ENCODE data around the gene KRT81.
"Not testable (repeated sequence)": the region's sequence is repeated elsewhere in the genome, so short reads cannot be mapped to it uniquely, and the experiment has no call there.

The KRT81 gene

DNA sequence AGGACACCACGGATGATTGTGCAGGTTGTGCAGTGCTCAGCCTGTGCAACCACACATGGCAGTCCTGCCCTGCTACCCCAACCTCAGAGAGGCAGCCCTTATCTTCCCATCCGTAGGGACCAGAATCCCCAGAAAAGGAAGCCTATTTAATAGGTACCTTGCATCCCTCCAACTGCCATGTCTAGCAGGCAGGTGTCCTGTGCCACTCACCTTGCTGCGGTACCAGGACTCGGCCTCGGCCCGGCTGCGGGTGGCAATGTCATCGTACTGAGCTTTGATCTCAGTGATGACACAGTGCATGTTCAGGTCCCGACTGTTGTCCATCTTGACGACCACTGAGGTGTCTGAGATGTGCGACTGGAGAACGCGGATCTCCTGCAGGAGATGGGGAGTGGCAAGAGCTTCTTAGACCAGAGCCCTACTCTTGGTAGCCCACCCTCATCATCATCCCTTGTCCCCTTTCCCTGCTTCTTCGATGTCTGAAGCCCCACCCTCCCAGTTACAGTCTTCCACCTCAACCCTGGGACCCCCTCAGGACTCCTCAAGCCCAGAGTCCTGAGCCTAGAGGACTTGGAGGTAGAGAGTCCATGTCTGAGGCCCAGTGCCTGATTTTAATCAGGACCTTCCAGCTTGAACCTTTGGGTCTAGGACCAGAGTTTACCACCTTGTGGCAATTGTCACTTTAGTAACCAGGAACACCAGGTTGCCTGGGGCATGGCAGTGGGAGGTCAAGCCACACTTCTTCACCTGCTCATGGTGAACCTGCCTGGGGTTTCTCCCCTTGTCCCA lies 37.7 kb downstream of the KRT81 start:
- DNase-seq (ENCODE audit: low read depth): no peak

DNA sequence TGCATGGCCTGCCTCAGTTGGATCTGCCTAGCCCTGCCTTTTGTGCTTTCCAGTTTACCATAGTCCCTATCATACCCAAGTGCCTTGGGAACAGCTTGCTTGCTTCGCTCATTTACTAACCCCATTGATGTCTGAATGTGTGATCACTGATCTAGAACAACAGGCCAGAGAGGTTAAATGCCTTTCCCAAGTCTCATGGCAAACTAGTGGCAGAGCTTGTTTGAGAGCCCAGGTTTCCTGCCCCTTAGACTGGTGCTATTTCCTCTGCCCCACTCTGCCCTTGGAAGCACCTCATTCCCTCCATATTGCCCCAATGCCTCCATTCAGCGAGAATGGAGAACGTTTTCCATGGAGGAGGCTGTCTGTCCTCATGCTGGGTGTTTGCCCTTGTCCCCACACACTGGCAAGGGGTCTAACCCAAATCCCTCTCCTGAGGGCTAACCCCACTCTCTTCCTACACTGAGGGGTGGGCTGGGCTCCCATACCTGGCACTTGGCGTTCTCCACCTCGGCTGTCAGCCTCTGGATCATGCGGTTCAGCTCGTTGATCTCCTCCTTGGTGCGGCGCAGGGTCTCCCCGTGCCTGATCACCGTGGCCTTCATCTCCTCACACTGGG lies 38.5 kb downstream of the KRT81 start:
- no peak for DNase-seq (ENCODE audit: low read depth)

- DNase-seq (ENCODE audit: low read depth): not testable (repeated sequence)
These were observed 39.1 kb downstream of the KRT81 start for GRCh38 chr12:52252175-52252615.

DNA sequence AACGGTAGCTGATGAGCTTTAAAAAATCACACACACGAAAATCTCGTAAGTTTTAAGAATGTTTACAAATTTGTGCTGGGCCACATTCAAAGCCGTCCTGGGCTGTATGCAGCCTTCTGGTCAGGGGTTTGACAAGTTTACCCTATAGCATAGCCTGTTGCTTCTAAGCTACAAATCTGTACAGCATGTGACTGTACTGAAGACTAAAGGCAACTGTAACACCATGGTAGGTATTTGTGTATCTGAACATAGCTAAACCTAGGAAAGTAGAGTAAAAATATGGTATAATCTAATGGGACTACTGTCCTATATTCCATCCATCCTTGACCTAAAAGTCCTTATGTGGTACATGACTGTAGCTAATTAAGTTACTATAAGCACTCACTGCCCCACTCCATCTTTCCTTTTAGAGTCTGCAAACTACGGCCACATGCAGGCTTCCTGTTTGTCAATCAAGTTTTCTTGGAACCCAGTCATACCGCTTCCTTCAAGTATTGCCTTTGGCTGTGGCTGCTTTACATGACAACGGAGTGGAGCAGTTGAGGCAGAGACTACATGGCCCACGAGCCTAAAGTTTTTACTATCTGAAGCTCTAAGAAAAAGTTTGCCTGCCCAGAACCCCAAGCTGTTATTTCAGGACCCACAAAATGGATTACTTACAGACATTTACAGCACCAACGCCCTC lies 39.8 kb downstream of the KRT81 start:
- DNase-seq (ENCODE audit: low read depth): no peak

DNA sequence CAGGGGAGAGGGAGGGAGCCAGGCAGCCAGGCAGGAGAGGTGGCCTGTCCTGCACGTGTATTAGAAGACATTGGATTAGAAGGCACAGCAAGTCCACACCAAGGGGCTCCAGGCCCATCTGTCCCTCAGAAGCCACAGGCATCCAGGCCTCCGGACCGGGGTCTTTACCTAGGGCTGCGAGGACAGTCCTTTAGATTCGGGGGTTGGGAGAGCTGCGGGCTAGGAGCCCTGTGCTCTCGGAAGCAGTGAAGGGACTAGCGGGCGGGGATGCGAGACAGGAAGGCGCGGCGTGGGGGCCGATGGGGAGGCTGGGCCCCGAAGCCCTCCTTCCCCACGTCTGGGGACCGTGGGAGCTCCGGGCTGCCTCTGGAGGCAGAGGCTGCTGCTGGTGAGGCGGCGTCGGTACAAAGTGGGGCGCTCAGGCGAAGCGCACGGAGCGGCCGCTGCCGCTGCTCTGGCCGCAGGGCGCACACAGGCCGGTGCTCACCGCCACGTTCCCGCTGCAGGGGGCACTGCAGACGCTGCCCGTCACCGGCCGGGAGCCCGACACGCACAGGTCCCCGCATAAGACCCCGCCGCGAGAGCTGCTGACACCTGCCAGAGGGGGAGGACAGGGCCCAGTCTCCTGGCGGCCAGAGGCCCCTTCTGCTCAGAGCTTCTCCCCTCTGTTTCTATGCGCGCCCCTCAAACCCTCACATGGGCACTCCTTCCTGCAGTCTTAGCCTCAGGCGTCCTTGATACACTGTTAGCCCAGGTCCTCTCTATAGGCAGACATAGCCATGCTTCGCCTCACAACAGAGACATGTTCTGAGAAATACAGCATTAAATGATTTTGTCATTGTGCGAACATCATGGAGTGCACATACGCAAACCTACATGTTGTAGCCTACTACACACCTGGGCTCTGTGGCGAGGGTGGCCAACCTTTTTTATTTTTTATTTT lies 41.0 kb downstream of the KRT81 start:
- DNase-seq (ENCODE audit: low read depth): no peak

GRCh38 chr12:52249511-52250047 lies 41.8 kb downstream of the KRT81 start:
- DNase-seq (ENCODE audit: low read depth): no peak

DNA sequence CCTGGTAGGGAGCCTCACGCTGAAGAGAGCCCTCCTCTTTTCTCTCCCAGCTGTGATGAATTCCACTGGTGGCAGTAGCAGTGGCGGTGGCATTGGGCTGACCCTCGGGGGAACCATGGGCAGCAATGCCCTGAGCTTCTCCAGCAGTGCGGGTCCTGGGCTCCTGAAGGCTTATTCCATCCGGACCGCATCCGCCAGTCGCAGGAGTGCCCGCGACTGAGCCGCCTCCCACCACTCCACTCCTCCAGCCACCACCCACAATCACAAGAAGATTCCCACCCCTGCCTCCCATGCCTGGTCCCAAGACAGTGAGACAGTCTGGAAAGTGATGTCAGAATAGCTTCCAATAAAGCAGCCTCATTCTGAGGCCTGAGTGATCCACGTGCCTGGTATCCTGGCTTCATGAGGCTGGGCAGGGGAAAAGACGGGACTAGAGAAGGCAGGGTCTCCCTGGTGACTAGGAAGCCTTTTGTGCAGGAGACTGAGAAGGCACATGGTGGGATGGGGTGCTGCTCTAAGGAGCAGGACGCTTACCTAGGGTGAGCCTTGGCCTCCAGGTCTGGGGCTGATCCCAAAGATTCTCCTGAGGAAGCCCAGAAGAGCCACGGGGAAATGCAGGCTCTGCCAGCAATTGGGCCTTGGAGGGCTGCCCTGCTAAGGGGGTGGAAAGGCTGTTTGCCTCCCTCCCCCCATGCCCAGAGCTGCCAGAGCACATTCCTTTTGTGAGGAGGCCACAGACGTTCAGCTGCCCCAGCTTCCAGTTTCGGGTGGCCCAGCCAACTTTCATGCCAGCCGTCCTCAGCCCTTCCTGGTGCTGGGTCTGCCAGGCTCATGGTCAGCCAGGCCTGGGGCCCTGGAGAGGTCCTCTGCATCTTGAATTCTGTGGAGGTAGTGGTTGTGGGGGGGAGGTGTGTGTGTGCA lies 42.5 kb downstream of the KRT81 start:
- DNase-seq (ENCODE audit: low read depth): no peak

DNA sequence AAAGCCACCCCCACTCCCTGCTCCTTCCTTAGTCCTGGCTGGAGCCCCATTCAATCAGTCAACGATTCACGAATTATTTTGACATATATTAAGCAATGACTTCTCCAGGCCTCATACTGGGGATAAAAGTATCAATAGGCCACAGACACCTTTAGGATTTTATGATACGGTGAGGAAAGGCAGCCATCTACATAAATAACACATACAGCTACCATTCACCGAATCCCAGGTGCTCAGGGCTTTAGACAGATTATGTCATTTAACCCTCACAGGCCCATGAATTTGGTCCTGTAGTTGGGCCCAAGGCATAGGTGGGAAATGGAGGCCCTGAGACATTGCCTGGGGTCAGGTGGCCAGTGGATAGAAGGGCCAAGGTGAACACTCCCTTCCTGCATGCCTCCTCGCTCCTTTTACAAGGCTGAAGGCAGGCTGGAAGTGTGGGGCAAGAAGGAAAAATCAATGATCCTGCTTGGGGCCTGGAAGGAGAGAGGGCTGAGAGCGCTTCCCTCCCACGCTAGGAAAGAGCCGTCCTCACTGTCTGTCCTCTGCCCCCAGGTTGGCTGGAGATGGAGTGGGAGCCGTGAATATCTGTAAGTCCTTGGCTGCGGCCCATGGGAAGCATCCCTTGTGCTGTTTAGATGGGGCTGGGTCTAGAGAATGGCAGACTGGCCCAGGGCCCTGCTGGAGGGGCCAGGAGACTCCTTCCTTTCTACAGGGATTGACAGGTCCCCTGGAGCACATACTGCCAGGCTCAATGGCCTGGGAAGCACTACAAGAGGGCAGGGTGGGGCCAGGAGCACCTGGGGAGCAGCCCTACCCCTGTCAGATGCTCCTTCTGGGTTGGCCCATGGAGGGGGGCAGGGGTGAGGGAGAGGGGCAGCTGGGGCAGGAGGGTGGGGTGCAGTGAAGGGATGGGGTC lies 43.5 kb downstream of the KRT81 start:
- no peak for DNase-seq (ENCODE audit: low read depth)

- no peak for DNase-seq (ENCODE audit: low read depth)
These were observed 44.4 kb downstream of the KRT81 start for GRCh38 chr12:52246720-52247621.

DNA sequence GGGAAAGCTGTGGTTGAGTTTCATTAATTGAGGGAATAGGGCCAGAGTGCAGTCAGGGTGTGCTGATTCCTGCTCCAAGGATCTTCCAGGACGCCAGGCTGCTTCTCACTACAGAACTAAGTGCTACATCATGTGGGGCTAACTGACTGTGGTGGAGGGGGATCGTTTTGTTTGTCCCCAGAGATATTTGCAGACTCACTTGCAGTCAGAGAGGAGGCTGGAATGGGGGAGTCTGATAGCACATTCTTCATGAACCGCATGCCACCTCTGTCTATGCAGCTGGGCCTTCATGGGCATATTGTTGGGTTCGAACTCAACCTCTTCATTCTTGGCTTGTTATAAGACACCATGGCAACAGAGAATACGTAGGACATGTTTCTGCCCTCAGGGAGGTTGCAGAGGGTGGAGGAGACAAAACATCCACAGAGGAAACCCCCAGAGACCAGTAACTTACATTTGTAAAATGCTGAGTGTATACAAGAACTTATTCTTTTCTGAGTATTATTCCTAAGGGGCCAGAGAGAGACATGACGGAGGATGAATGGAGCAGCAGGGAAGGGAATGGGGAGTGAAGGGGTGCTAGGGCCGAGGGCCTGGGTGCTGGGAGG lies 45.3 kb downstream of the KRT81 start:
- no peak for DNase-seq (ENCODE audit: low read depth)

DNA sequence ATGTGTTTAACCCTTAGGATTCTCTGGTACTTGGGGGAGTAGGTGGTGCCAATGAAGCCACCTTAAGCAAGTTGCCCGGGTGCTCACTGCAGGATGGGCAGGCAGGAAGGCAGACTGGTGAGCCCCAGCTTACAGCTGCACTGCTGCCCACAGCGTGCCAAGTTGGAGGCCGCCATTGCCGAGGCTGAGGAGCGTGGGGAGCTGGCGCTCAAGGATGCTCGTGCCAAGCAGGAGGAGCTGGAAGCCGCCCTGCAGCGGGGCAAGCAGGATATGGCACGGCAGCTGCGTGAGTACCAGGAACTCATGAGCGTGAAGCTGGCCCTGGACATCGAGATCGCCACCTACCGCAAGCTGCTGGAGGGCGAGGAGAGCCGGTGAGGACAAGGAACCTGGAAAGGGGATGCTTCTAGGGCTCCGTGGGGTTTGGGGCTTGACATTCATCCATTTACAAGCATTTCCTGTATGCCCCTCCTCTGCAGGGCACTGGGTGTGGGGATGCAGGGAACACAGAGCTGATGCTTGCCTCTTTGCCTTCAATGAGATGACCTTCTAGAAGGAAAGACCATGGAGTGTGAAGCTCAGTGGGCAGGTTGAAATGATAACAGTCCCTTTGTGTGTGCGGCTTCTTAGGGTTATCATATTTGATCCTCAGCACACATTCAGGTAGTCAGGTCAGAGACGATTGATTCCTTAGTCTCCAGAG lies 45.9 kb downstream of the KRT81 start:
- DNase-seq (ENCODE audit: low read depth): no peak

DNA sequence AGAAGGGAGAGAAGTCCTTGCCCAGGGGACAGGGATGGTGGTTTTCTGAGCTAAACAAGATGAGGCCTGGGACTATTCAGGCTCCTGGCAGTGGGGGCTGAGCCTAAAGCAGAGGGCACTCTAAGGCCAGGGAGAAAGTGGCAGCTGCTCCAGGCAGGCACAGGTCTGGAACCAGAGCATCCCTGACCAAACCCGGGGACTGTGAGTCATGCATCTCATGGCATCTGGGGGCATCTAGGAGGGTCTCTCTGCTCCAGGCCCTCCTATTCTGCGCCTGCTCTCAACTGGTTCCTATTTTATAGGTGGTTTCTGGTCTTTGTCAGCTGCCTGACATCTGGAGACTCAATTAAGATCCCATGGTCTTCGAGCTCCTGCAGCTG lies 46.7 kb downstream of the KRT81 start:
- no peak for DNase-seq (ENCODE audit: low read depth)

DNA sequence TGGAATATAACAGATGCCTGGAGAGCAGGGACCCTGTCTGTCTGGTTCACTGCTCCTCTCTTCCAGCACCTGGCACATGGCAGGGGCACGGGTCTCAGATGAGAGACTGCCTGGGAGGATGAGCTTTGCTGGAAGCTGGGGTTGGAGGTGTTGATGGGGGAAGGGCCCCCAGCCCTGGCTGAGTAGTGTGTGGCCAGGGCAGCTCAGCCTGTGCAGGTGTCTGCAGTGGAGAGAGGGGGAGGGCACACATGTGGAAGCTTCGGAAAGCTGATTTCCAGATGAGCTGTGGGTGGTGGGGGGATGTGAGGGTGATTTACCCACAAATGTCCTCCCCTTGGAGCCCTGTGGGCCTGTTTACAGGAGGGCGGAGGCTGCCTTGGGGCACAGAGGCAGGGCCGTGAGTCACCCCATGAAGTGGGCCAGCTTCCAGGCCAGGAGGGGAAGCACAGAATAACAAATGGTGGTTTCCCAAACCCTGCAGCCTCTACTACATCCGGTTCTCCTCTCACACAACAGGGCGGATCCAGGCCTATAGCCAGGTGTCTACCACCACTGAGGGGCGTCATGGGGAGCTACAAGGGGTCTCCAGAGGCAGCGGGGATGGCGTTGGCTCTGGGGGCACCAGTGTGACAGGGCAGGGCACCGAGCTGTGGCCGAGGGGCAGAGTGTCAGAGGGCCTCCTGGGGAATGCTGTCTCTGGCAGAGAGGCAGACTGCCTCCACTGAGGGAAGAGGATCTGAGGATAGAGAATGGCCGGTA lies 47.3 kb downstream of the KRT81 start:
- peak; percentile 52 for DNase-seq (ENCODE audit: low read depth)

DNA sequence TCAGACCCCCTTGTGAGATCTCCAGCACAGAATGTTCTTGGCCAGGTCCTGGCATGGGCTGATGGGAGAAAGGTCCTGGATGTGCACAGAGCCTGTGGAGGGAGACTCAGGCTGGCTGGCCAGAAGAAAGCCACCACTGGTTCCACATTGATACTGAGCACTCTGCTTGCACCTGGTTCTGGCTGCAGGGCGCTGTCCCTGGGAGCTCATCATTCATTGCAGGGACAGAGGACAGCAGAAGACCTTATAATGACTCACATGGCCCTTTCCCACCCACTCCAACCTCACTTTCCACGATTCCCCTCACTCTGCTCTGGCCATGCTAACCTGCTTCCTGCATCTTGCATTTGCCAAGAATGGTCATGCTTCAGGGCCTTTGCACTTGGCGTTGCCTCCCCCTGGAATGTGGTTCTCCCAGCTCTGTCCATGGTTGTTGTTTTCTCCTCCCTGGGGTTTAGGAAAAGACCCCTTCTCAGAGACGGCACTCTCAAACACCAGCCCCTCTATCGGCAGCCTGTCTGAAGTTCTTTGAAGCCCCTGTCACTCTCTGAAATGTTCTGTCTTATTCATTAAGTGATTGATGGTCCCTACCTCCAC lies 48.0 kb downstream of the KRT81 start:
- DNase-seq (ENCODE audit: low read depth): no peak

DNA sequence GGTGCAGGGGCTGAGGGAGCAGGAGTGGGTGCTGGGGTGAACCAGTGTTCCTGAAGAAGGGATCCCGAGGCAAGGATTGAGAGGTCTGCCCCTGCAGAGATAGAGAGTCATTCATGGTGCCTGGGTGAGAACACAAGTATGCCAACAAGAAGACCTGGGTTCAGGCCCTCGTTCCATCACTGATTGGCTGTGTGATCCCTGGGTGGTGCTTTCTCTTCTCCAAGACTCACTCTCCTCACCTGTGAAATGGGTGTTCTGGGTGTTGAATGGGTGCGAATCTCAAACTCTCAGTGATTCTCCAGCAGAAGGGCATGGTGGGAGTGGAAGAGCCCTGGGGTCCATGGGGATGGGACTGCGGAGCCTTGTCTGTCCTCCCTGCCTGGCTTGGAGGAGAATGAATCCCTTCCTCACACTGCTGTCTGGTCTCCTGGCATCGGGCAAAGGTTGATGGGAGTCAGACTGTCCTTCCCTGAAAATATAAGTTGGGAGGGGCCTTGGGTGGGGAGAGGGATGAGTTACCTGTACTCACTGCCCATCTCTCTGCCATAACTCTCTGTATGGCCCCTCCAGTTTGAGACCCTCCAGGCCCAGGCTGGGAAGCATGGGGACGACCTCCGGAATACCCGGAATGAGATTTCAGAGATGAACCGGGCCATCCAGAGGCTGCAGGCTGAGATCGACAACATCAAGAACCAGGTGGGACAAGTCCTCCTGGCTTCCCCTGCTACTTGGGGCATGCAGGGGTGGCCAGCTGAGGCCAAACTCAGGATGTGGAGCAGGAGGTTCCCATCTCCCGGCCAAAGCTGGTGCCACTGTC lies 48.7 kb downstream of the KRT81 start:
- no peak for DNase-seq (ENCODE audit: low read depth)

All from stimulated activated CD8-positive, alpha-beta memory T cell treated with anti-CD3 and anti-CD28 coated beads, Interleukin-12 subunit alpha, Interleukin-12 subunit beta, amount 100 ng/mL, for 1 hour (primary cell).